GM15510 (cell line): ENCODE results near the gene SPATA16.

Source experiments
- POLR2A ChIP-seq: IDR thresholded peaks from 3 replicates; pipeline ENCODE4 v1.6.1; 2011; ENCODE audit warnings: borderline replicate concordance; ENCODE audit not compliant: insufficient read length; ENCODE audit errors: extremely low read depth

The SPATA16 gene

DNA sequence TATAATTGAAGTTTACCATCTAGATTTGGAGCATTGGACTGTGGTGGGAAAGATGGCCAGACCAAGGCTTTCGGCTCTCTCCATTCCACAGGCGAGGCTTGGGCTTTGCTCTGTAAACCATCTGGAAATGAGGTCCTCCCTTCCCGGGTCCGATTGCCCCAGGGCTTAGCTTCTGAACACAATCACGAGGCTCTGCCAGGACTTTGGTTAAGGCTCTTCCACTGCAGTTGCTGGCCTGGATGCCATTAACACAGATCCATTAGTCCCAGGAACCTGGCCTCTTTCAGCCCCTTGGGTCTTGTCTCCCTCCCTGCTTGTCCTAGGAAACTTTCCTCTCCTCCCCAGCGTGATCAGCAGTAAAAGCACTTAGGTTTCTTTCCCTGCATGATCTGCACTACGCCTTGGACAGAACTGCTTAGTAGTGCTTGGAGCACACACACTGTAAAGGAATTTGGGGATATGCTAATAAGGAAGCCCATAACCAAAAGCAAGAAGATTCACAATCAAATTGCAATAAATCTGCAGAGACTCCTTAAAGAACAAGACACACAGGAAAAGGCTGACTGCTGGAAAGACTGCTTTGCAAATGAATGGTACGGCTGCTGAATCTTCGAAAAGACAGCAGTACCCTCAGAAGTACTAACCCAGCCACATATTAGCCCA, 236.2 kb downstream of the SPATA16 start:
- no peak for TF ChIP-seq POLR2A

DNA sequence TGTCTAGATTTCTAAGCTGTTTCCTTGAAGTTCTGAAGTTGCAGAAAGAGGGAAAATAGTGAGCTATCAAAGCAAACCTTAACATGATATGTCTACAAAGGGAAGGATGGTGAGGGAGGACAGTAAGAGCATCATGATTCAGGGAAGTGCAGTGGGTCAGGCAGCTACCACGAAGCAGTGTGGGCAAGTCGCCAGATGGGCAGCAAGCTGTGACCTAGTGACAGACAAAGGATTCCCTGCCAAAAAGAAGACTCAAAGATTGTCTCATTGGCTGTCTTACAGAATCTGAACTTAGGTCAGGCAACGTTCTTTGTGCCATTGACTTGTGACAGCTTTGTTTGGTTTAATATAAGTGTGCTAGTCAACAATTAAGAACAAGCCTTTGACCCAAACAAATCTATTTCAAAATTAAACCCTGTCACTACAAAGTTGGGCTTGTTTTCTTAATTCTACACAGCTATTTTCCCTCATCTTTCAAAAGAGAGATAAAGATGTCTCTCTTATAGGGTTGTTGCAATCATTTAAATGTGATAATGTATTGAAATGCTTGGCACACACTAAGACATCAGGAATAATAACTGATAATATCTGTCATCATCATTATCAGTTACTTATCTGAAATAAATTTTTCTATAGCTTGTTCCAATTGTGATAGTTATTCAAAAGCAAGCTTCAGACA, 237.3 kb downstream of the SPATA16 start:
- no peak for TF ChIP-seq POLR2A

DNA sequence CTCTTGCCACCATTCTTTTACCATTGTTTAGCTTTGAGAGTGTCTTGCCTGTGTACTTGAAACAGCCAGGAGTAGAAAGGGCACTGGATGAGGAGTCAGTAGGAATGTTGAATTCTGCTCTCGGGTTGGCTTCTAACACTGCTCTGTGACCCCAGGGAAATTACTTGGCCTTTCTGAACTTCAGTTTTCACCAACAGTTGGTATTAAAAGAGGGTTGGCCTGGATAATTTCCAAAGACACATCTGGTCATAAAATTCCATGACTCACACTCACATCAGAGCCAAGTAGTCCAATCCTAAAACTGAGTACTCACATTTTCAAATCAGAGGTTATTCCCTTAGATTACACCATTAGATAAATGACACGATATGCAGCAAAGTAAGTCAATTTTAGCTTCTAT, 248.9 kb downstream of the SPATA16 start:
- TF ChIP-seq POLR2A: no peak

DNA sequence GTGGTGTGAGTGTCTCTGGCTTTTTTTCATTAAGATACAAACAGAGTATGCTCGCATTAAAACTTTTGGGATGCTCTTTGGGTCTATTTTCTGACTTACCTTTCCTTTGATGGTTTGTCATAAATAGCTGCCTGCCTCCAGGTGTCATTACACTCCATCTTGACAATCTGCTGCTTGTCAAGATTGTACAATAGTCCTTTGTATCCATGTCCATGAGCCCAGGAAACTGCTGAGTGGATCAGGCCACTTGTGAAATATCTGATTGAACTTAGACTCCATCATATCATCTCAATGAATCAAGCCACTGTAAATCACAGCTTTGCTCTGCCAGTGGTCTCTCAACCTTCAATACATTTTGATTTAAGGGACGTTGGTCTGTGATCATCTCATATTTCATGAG, 255.3 kb downstream of the SPATA16 start:
- TF ChIP-seq POLR2A: no peak

DNA sequence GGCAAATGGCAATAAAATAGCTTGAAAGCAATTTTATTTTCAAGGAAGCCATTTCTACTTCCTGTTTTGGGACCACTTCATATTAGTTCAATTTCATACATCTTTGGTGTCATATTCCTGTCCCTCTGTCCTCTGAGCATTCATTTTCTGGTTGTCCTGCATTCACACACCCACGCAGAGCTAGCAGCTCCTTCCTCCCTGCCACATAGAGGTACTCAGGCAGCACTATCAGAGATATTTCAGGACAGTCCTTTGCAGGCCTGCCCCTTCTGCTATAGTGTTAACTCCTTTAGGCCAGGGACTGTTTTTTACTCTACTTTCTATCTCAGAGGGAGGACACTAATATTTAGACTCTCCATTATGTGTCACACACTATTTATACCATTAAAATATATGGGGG, 258.5 kb downstream of the SPATA16 start:
- TF ChIP-seq POLR2A: no peak

DNA sequence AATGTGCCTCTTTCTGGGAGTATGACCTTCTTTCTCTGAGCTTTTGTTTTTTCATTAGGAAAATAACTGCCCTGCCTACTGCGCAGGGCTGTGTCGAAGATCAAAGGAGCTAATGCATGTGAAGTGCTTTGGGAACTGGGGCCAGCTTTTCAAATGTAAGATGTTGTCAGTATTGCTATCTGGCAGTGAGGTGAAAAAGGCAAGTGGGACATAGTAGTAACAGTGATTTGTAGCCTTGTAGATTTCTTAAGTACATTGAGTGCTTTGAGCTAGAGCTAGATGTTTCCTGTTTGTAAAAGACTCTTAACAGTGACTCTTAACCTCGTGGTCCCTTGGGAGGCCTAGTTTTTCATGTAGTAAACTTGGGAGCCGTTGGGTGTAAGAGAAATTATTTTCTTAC, 264.0 kb downstream of the SPATA16 start:
- no peak for TF ChIP-seq POLR2A

DNA sequence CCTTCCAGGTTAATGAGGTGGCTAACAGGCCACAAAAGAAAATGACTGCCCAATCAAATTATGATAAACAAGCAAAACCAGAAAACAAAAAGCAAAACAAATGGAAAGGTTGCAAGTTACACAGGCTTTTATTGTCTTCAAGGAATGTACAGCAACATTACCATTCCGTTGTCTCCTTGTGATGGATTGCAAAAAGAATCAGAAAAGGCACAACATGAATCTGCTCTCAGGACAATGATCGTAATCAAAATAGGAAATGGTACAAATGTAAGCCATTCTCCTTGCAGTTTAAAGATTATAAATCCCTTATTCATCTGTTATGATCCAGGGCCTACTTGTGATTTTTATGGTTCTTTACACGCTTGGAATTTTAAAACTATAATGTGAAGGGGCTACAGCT, 264.7 kb downstream of the SPATA16 start:
- TF ChIP-seq POLR2A: no peak

DNA sequence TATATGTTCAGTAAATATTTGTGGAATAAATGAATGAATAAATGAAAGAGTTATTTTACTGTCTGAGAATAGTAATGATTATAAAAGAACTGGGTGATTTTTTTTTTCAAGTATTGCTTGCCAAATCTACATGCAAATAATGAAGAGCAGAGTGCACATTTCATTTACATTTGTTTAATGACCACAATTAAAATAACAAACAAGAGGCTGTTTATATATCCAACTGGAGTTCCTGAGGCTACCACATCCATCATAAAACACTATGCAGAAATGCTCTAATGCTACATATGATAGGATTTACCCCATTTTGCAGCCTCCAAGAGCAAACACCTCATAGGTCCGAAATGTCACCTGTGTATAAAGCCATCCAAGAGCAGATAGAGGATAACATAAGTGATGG, 266.0 kb downstream of the SPATA16 start:
- no peak for TF ChIP-seq POLR2A

DNA sequence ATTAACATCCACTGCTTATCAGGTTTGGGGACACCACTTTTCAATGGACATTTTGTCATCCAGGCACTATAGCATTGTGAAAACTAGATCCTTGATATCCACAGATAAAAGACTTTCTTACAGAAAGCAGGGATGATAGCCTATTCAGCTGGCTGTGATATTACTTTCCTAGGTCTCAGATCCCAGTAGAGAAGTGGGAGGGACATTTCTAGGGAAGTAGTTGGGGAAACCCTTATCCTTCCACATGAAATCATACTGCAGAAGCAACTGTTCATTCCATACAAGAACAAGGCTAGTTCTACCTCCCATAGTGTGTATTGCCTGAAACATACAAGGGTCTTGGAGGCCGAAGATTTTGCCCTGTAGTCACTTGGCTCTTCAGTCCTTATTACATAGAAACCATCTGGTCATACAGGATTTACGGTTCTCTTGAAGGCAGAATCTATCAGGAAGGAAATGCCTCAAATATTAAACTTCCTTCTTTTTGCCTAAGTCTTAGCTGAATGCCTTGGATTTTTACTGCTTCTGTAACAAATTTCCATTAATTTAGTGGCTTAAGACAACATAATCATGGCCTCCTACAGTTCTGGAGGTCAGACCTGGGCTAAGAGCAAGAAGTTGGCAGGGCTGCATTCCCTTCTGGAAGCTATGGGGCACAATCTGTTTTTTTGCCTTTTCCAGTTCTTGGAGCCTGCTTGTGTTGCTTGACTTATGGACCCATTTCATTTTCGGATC, 271.1 kb downstream of the SPATA16 start:
- no peak for TF ChIP-seq POLR2A

DNA sequence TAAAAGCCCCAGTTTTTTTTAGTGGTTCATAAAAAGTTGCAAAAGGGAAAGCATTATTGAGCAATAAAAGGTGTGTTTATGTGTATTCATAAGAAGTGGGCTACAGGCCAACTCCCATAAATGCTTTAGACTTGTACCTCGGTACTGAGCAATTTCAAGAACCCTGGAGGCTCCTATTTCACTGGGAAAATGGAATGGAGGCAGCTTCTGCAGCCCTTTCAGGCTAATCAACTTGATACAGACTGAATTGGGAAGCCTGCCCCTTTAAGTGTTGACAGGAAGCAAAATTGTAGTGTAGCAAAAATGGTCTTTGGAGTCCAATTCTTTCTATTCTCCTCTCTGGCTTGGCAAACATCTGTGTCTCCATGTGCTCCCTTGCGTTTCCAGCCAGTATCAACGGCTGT, 271.7 kb downstream of the SPATA16 start:
- no peak for TF ChIP-seq POLR2A

DNA sequence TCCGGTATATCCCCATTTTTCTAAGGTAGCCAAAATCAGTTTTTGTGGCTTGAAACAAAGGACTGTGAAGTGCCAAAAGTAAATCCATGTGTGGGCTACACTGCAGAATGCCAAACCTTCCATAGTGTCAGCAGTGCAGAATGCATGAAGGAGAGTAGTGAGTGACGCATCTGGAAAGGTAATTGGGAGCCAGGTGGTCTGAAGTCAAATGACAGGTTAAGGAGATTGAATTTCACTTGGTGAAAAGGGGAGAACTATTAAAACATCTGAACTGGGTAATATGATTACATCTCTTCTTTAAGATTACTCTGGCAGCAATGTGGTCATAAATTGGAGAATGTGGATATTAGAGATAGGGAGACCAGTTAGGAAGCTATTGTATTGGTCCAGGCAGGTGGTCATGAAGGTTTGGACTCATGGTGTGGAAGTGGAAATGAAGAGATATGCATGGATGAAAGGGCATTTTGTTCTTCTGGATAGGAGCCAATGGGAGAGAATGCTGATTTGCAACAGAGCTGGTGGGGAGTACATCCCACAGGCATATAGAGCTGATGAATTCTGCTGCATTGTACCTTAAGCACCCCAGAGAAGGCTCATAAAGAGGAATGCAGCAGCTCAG, 272.3 kb downstream of the SPATA16 start:
- no peak for TF ChIP-seq POLR2A

DNA sequence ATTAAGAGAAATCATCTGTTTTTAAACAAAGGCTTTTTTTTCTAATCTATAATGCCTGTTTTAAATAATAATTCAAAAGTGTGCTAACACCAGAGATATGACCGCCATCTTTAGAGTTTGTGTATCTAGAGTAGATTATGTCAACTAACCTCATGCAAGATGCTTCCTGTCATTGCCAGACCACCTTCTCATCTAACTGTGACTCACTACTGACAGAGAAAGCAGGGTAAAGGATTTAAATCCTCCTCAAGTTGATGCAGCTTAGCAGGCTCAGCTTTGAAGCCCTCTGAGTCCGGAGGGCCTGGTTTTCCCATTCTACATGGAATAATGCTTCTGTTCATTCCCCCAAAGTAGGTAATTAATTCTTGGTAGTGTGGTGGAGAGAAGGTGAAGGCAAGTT, 282.0 kb downstream of the SPATA16 start:
- TF ChIP-seq POLR2A: no peak

DNA sequence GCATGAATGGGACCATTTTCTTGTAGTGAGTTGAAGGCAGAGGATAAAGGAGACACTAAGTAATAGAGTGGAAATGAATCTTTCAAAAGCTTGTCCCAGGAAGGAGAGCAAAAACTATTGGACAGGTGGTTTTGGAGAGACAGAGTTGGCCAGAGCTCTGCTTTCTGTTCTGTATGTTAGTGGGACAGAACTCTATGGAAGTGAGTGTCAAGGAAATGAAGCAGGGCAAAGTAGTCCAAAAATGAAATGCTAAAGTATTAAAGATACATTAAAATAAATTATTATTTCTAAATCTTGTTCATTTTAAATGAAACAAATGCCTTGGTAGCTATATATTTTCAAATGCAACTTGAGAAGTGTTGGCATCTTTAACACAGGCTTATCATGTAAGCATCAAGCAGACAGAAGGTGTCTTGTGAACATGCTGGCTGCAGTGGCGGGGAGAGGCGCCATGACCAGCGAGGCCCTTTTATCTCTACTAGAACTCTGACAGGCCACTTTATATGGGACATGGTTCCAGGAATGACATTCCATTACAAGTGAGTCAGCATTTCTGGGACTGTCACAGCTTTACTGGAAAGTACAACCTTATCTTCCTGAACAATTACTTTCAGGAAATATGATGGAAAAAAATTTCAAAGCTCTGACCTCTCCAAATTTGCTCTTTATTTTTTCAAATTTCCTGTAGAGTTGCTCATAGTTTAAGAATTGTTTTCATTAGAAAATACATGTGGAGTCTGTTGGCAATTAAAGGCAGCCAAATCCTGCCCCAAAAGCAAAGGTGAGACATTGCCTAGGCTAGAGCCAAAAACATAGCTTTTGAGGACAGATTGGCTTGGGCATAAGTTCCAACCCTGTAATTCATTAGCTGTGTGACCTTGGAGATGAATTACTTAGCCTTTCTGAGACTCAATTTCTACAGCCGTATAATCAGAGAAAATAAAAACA, 284.0 kb downstream of the SPATA16 start:
- TF ChIP-seq POLR2A: no peak

DNA sequence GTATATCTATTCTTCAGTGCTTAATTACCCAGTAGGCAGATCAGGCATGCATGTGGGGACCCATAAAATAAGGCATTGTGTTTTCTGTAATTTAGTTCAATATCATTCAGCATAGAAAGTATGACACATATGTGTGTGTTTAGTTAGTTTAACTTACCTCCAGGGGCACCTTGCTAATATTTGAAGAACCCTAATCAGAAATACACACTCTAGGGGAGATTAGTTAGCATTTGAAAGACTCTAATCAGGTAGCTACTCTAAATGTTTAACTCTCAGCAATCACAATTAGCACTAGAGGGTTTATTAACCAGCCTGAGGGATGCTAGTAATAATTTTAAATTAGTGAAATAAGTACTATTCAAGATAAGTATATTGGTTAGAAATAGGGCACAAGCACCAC, 286.0 kb downstream of the SPATA16 start:
- no peak for TF ChIP-seq POLR2A

DNA sequence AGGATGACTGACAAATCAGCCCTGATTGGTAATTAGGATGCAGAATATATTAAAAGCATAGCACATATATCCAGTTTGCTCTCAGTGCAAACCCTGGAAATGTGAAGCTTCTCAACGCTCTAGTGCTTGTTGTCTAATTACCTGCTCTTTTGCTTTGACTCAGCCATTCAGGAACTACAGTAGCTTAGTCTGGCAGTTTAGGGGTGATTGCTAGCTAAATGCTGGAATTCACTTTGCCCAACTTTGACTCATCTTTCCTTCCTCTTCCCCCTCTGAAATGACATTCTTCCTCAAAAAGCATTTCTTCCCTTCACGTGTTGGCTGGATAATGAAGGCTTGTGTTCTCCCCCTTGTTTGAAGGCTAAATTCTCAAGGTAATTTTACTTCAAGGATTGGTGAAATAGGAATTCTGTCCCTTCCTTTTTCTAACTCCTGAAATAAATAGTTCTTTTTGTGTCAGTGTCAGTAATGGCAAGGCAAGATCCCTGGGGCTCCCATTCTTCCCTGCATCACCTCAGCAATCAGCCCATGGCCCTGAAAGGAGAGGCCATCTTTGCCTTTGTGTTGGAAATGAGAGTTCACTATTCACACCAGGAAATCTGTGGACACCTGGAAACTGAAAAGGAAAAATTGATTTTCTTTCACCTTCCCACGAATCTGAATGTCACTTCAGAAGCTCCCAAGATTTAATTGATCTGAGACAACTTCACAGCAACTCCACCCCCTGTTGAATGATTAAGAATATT, 286.9 kb downstream of the SPATA16 start:
- no peak for TF ChIP-seq POLR2A

DNA sequence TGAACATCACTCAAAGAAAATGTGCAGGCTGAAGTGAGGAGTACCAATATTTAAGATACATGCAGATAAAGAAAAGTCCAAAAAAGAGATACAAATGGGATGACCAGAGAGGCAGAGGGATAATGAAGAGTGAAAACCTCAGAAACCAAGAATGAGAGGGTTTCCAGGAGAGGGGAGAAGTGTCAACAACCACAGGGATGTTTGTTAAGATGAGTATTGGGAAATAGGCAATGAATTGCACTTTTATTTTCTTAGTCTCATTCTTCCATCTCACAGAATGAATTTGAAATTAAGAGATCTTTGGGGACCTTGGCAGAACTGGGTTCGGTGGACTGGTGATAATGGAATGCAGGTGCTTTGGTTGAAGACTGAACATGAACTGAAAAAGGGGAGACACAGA, 288.0 kb downstream of the SPATA16 start:
- TF ChIP-seq POLR2A: no peak
